Measurements from ENCODE around the gene ALMS1.

ALMS1 gene

GRCh38 chr2:73386894-73387636 lies 1.4 kb downstream of the ALMS1 start:
- no peak for TF ChIP-seq L3MBTL2 (conservative IDR thresholded peaks at IDR 0.05)
- no peak for TF ChIP-seq CTBP1 (IDR thresholded peaks at IDR 0.05; ENCODE audit: borderline replicate concordance)
- TF ChIP-seq BHLHE40 (IDR thresholded peaks at IDR 0.05; ENCODE audit: borderline replicate concordance) = no peak
- TF ChIP-seq SP1 (IDR thresholded peaks at IDR 0.05) = no peak
- TF ChIP-seq LEF1 (IDR thresholded peaks at IDR 0.05; ENCODE audit: borderline replicate concordance) = no peak
- no peak for TF ChIP-seq ARNT (IDR thresholded peaks at IDR 0.05)
- no peak for TF ChIP-seq SUZ12 (IDR thresholded peaks at IDR 0.05)
- TF ChIP-seq ZNF384 (IDR thresholded peaks at IDR 0.05) = no peak
- no peak for TF ChIP-seq ELF4 (IDR thresholded peaks at IDR 0.05)
- no peak for TF ChIP-seq FOXK2 (IDR thresholded peaks at IDR 0.05)
- no peak for TF ChIP-seq TARDBP (IDR thresholded peaks at IDR 0.05)
- TF ChIP-seq PKNOX1 (IDR thresholded peaks at IDR 0.05) = no peak
- TF ChIP-seq FOXM1 (IDR thresholded peaks at IDR 0.05; ENCODE audit: borderline replicate concordance) = no peak
- TF ChIP-seq FOXA1 (IDR thresholded peaks at IDR 0.05) = no peak
- no peak for TF ChIP-seq NFRKB (IDR thresholded peaks at IDR 0.05)
- CTCF ChIA-PET = no interaction called here
- DNase-seq (ENCODE audit: extremely low spot score) = no peak
- POLR2A ChIA-PET = no interaction called here

- POLR2A ChIA-PET = no interaction called here
- no peak for DNase-seq (ENCODE audit: extremely low spot score)
- no peak for TF ChIP-seq FOXK2 (IDR thresholded peaks at IDR 0.05)
- no peak for TF ChIP-seq ELF4 (IDR thresholded peaks at IDR 0.05)
- no peak for TF ChIP-seq ARNT (IDR thresholded peaks at IDR 0.05)
- TF ChIP-seq HDGF (IDR thresholded peaks at IDR 0.05; ENCODE audit: borderline replicate concordance) = no peak
- TF ChIP-seq L3MBTL2 (conservative IDR thresholded peaks at IDR 0.05) = no peak
- TF ChIP-seq FOXM1 (IDR thresholded peaks at IDR 0.05; ENCODE audit: borderline replicate concordance) = no peak
- TF ChIP-seq TARDBP (IDR thresholded peaks at IDR 0.05) = no peak
- TF ChIP-seq SUZ12 (IDR thresholded peaks at IDR 0.05) = no peak
- CTCF ChIA-PET = no interaction called here
Observed at GRCh38 chr2:73402386-73403103, 16.9 kb downstream of the ALMS1 start.

GRCh38 chr2:73403237-73403636 lies 17.6 kb downstream of the ALMS1 start:
- no peak for DNase-seq (ENCODE audit: extremely low spot score)
- CTCF ChIA-PET = no interaction called here
- POLR2A ChIA-PET = no interaction called here
- TF ChIP-seq FOXM1 (IDR thresholded peaks at IDR 0.05; ENCODE audit: borderline replicate concordance) (no peak), PKNOX1 (IDR thresholded peaks at IDR 0.05) (no peak), L3MBTL2 (conservative IDR thresholded peaks at IDR 0.05) (no peak), ZNF384 (IDR thresholded peaks at IDR 0.05) (no peak)

GRCh38 chr2:73404409-73404808 lies 18.8 kb downstream of the ALMS1 start:
- DNase-seq (ENCODE audit: extremely low spot score) = no peak
- POLR2A ChIA-PET = no interaction called here
- CTCF ChIA-PET = no interaction called here
- TF ChIP-seq NFRKB (IDR thresholded peaks at IDR 0.05) = no peak
- TF ChIP-seq L3MBTL2 (conservative IDR thresholded peaks at IDR 0.05) = no peak
- TF ChIP-seq ELF4 (IDR thresholded peaks at IDR 0.05) = no peak
- no peak for TF ChIP-seq CTBP1 (IDR thresholded peaks at IDR 0.05; ENCODE audit: borderline replicate concordance)
- no peak for TF ChIP-seq SP1 (IDR thresholded peaks at IDR 0.05)
- TF ChIP-seq FOXM1 (IDR thresholded peaks at IDR 0.05; ENCODE audit: borderline replicate concordance) = no peak
- no peak for TF ChIP-seq ZNF384 (IDR thresholded peaks at IDR 0.05)
- no peak for TF ChIP-seq PKNOX1 (IDR thresholded peaks at IDR 0.05)
- no peak for TF ChIP-seq FOXK2 (IDR thresholded peaks at IDR 0.05)
- no peak for TF ChIP-seq LEF1 (IDR thresholded peaks at IDR 0.05; ENCODE audit: borderline replicate concordance)
- TF ChIP-seq HDGF (IDR thresholded peaks at IDR 0.05; ENCODE audit: borderline replicate concordance) = no peak
- TF ChIP-seq ARNT (IDR thresholded peaks at IDR 0.05) = no peak
- TF ChIP-seq FOXA1 (IDR thresholded peaks at IDR 0.05) = no peak
- TF ChIP-seq BHLHE40 (IDR thresholded peaks at IDR 0.05; ENCODE audit: borderline replicate concordance) = no peak

- ChIA-PET CTCF (no interaction called here), POLR2A (no interaction called here)
- no peak for DNase-seq (ENCODE audit: extremely low spot score)
- no peak for TF ChIP-seq PKNOX1 (IDR thresholded peaks at IDR 0.05)
Observed at GRCh38 chr2:73406996-73407395, 21.4 kb downstream of the ALMS1 start.

- ChIA-PET CTCF (no interaction called here), POLR2A (no interaction called here)
- DNase-seq (ENCODE audit: extremely low spot score) = no peak
- TF ChIP-seq ARNT (IDR thresholded peaks at IDR 0.05) (no peak), SUZ12 (IDR thresholded peaks at IDR 0.05) (no peak), FOXA1 (IDR thresholded peaks at IDR 0.05) (no peak), HDGF (IDR thresholded peaks at IDR 0.05; ENCODE audit: borderline replicate concordance) (no peak), CTBP1 (IDR thresholded peaks at IDR 0.05; ENCODE audit: borderline replicate concordance) (no peak), ELF4 (IDR thresholded peaks at IDR 0.05) (no peak), TARDBP (IDR thresholded peaks at IDR 0.05) (no peak), SP1 (IDR thresholded peaks at IDR 0.05) (no peak), PKNOX1 (IDR thresholded peaks at IDR 0.05) (no peak), FOXM1 (IDR thresholded peaks at IDR 0.05; ENCODE audit: borderline replicate concordance) (no peak), FOXK2 (IDR thresholded peaks at IDR 0.05) (no peak), L3MBTL2 (conservative IDR thresholded peaks at IDR 0.05) (no peak), LEF1 (IDR thresholded peaks at IDR 0.05; ENCODE audit: borderline replicate concordance) (no peak)
Observed at GRCh38 chr2:73408198-73408597, 22.6 kb downstream of the ALMS1 start.
